Breast epithelium (tissue), 3 donors: ENCODE data around the gene LDLRAD4.

Source experiments
- POLR2A ChIP-seq: fragments of 450-650 bp; IDR thresholded peaks from one replicate; pipeline ENCODE4 v1.6.1; 2016; ENCODE audit warnings: antibody characterized with exemption, mild to moderate bottlenecking, moderate library complexity
- POLR2AphosphoS5 ChIP-seq, 3 donors: sonication (generic); formaldehyde crosslinking; IDR thresholded peaks; one replicate each; pipeline ENCODE4 v1.6.1; 2017; ENCODE audit warnings: antibody characterized with exemption in 3 of 3
- TF ChIP-seq, protein P1 (sequence below), 3 donors: fragments of 450-650 bp; IDR thresholded peaks; one replicate each; pipeline ENCODE4 v1.5.1; 2016 to 2017; ENCODE audit warnings: antibody characterized with exemption in 3 of 3, mild to moderate bottlenecking in 3 of 3, moderate library complexity in 3 of 3

DNA sequence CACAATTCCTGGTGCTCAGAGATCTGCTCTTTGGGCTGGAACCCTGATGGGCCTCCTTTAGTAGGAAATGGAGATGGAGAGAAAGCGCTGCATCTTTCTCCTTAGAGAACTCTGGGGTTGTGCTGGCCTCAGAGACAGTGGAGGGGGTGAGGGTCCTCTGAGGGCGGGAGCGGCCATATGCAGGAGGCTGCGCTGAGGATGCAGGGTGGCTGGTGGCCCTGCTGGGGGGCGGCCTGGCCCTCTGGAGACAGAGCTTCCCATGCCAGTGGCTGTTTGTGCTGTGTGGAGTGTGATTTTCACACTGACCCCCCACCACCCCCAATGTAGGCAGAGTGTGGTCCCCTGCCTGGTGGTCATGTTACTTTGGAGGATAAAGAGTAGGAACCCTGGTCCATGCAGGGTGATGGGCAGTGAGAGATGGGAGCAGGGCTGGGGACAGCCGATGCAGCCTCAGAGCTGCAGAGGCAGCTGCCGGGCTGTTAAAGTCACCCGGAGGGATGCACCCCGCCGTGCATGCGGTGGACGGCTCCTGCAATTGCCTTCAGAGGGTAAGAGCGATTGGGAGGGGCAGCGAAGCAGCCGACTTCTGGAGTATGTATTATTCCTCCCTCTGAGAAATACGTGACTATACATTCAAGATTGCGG lies 313.2 kb downstream of the LDLRAD4 start:
- TF ChIP-seq, protein P1, sequence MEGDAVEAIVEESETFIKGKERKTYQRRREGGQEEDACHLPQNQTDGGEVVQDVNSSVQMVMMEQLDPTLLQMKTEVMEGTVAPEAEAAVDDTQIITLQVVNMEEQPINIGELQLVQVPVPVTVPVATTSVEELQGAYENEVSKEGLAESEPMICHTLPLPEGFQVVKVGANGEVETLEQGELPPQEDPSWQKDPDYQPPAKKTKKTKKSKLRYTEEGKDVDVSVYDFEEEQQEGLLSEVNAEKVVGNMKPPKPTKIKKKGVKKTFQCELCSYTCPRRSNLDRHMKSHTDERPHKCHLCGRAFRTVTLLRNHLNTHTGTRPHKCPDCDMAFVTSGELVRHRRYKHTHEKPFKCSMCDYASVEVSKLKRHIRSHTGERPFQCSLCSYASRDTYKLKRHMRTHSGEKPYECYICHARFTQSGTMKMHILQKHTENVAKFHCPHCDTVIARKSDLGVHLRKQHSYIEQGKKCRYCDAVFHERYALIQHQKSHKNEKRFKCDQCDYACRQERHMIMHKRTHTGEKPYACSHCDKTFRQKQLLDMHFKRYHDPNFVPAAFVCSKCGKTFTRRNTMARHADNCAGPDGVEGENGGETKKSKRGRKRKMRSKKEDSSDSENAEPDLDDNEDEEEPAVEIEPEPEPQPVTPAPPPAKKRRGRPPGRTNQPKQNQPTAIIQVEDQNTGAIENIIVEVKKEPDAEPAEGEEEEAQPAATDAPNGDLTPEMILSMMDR (IDR thresholded peaks at IDR 0.05), result no peak
- TF ChIP-seq POLR2AphosphoS5 (IDR thresholded peaks at IDR 0.05) (no peak), POLR2A (no peak)
